H1 (cell line): ENCODE results near the gene UCP2. TPM values are rescaled to one million over a fixed set of nuclear protein-coding genes. Genes with fewer than 3 reads are reported as not detected.

ENCODE experiments used
- CTCF ChIA-PET: fragments of 300-600 bp; sonication (Branson Sonifier 250); formaldehyde crosslinking; loops from one replicate; lab custom pipeline; 2021; ENCODE audit not compliant: partially characterized antibody; lab: Charles Lee
- POLR2A ChIA-PET: fragments of 300-600 bp; sonication (Branson Sonifier 250); formaldehyde crosslinking; loops from one replicate; lab custom pipeline; 2021; ENCODE audit warnings: inconsistent platforms; ENCODE audit not compliant: partially characterized antibody; lab: Charles Lee
- DNase-seq, 2 experiments: peaks; one replicate each; pipeline versions ENCODE4 v3.0.0 to v3.0.0-alpha.2; 2010 to 2022; ENCODE audit warnings: low spot score in 2 of 2, low read depth in 1 of 2, mixed read lengths in 1 of 2
- FAIRE-seq: peaks from 2 replicates; lab custom pipeline; 2011; peaks lifted over from hg19 to GRCh38; lab: Jason Lieb, UNC
- H2AFZ ChIP-seq: 2 replicates; pipeline ENCODE4 v1.8.1; 2012; ENCODE audit warnings: low read length, inconsistent platforms
- H2AK5ac ChIP-seq: 2 replicates; pipeline ENCODE4 v1.6.1; 2013; ENCODE audit warnings: low read depth, low read length
- H2BK120ac ChIP-seq: replicated peaks from 2 replicates; pipeline ENCODE3; 2013; ENCODE audit warnings: low read depth, low read length, inconsistent platforms
- H2BK12ac ChIP-seq: 2 replicates; pipeline ENCODE4 v1.6.1; 2013; ENCODE audit warnings: low read depth, low read length
- H2BK15ac ChIP-seq: 2 replicates; pipeline ENCODE4 v1.6.1; 2013; ENCODE audit warnings: low read length
- H2BK20ac ChIP-seq: 2 replicates; pipeline ENCODE4 v1.6.1; 2013; ENCODE audit warnings: low read length
- H2BK5ac ChIP-seq: 2 replicates; pipeline ENCODE4 v1.6.1; 2013; ENCODE audit warnings: low read depth, low read length
- H3K14ac ChIP-seq: 2 replicates; pipeline ENCODE4 v1.6.1; 2013; ENCODE audit warnings: inconsistent platforms; ENCODE audit not compliant: insufficient read length
- H3K18ac ChIP-seq: 2 replicates; pipeline ENCODE4 v1.6.1; 2013; ENCODE audit warnings: low read length; ENCODE audit errors: extremely low read depth
- H3K23ac ChIP-seq: 2 replicates; pipeline ENCODE4 v1.6.1; 2013; ENCODE audit warnings: inconsistent platforms; ENCODE audit not compliant: insufficient read length
- H3K23me2 ChIP-seq: 2 replicates; pipeline ENCODE4 v1.6.1; 2013; ENCODE audit warnings: low read depth, low read length
- H3K27ac ChIP-seq: 2 replicates; pipeline ENCODE4 v1.6.1; 2011; ENCODE audit warnings: low read depth, low read length, inconsistent platforms
- H3K27me3 ChIP-seq, 4 experiments: replicated peaks in 1 of 4; 1 replicate in 1 of 4; 2 replicates in 3 of 4; pipeline versions ENCODE4 v1.6.1 to v1.8.1; 2011 to 2013; ENCODE audit warnings: low read length in 3 of 4, mild to moderate bottlenecking in 3 of 4, inconsistent platforms in 2 of 4, mixed read lengths in 2 of 4, moderate library complexity in 1 of 4; ENCODE audit not compliant: control insufficient read depth in 3 of 4, insufficient read depth in 3 of 4; ENCODE audit errors: extremely low read depth in 1 of 4
- H3K36me3 ChIP-seq, 4 experiments: 2 replicates each; pipeline versions ENCODE4 v1.6.1 to v1.8.1; 2011 to 2013; ENCODE audit warnings: mild to moderate bottlenecking in 4 of 4, low read length in 3 of 4, moderate library complexity in 2 of 4, control low read depth in 1 of 4, inconsistent platforms in 1 of 4; ENCODE audit not compliant: insufficient read depth in 4 of 4, control insufficient read depth in 2 of 4
- H3K4ac ChIP-seq: replicated peaks from 2 replicates; pipeline ENCODE3; 2013; ENCODE audit warnings: low read length, low read depth, mixed read lengths, inconsistent platforms; ENCODE audit not compliant: insufficient read length
- H3K4me1 ChIP-seq, 4 experiments: replicated peaks in 1 of 4; 1 replicate in 1 of 4; 2 replicates in 3 of 4; pipeline versions ENCODE4 v1.6.1 to v1.8.1; 2011 to 2013; ENCODE audit warnings: low read length in 3 of 4, inconsistent platforms in 2 of 4, mixed read lengths in 1 of 4; ENCODE audit not compliant: insufficient read depth in 4 of 4, control insufficient read depth in 3 of 4
- H3K4me2 ChIP-seq, 2 experiments: 2 replicates each; pipeline versions ENCODE4 v1.6.1 to v1.8.1; 2011 to 2013; ENCODE audit warnings: low read depth in 2 of 2, low read length in 2 of 2, control low read depth in 1 of 2, inconsistent platforms in 1 of 2, mild to moderate bottlenecking in 1 of 2; ENCODE audit not compliant: insufficient read depth in 1 of 2
- H3K4me3 ChIP-seq, 4 experiments: fragments of 200-600, 300-600 bp in 1 of 4; sonication (generic), shearing (Covaris generic), sonication (Bioruptor Twin) in 1 of 4; 2 replicates each; pipeline versions ENCODE4 v1.5.1 to v1.8.1; 2011 to 2016; ENCODE audit warnings: low read length in 4 of 4, low read depth in 3 of 4, control low read depth in 2 of 4, inconsistent platforms in 2 of 4, mild to moderate bottlenecking in 2 of 4, mixed read lengths in 1 of 4, moderate library complexity in 1 of 4; ENCODE audit not compliant: insufficient read depth in 2 of 4; ENCODE audit errors: extremely low read depth in 1 of 4
- H3K56ac ChIP-seq: replicated peaks from 2 replicates; pipeline ENCODE3; 2013; ENCODE audit warnings: low read depth, mild to moderate bottlenecking, mixed read lengths, low read length, inconsistent platforms; ENCODE audit not compliant: insufficient read length
- H3K79me1 ChIP-seq: 2 replicates; pipeline ENCODE4 v1.6.1; 2013; ENCODE audit warnings: low read depth, low read length, control low read depth
- H3K79me2 ChIP-seq, 2 experiments: 2 replicates each; pipeline versions ENCODE4 v1.6.1 to v1.8.1; 2012 to 2013; ENCODE audit warnings: low read length in 2 of 2, mild to moderate bottlenecking in 2 of 2, inconsistent platforms in 1 of 2; ENCODE audit not compliant: insufficient read depth in 2 of 2, control insufficient read depth in 1 of 2
- H3K9ac ChIP-seq, 4 experiments: replicated peaks in 1 of 4; 1 replicate in 1 of 4; 2 replicates in 3 of 4; pipeline versions ENCODE4 v1.6.1 to v1.8.1; 2011 to 2013; ENCODE audit warnings: low read depth in 3 of 4, low read length in 3 of 4, control low read depth in 2 of 4, mild to moderate bottlenecking in 2 of 4, moderate library complexity in 2 of 4, inconsistent platforms in 1 of 4; ENCODE audit errors: extremely low read depth in 1 of 4
- H3K9me3 ChIP-seq, 2 experiments: 2 replicates each; pipeline versions ENCODE4 v1.6.1 to v1.8.1; 2012 to 2013; ENCODE audit warnings: mild to moderate bottlenecking in 2 of 2, moderate library complexity in 2 of 2, control low read depth in 1 of 2, inconsistent platforms in 1 of 2, low read depth in 1 of 2, low read length in 1 of 2, mixed read lengths in 1 of 2; ENCODE audit not compliant: insufficient read depth in 2 of 2
- H4K20me1 ChIP-seq, 2 experiments: replicated peaks in 1 of 2; 2 replicates each; pipeline versions ENCODE3 to v1.8.1; 2011 to 2013; ENCODE audit warnings: inconsistent platforms in 2 of 2, low read length in 2 of 2, mild to moderate bottlenecking in 1 of 2; ENCODE audit not compliant: insufficient read depth in 2 of 2, control insufficient read depth in 1 of 2
- H4K5ac ChIP-seq: 2 replicates; pipeline ENCODE4 v1.6.1; 2013; ENCODE audit warnings: low read length, low read depth, mixed read lengths, inconsistent platforms; ENCODE audit not compliant: insufficient read length
- H4K8ac ChIP-seq: 2 replicates; pipeline ENCODE4 v1.8.0; 2013; ENCODE audit warnings: mild to moderate bottlenecking, moderate library complexity, low read length, inconsistent platforms; ENCODE audit not compliant: insufficient read depth; ENCODE audit errors: extremely low read depth
- H4K91ac ChIP-seq: replicated peaks from 2 replicates; pipeline ENCODE3; 2013; ENCODE audit warnings: low read length, mixed read lengths, inconsistent platforms; ENCODE audit not compliant: insufficient read length
- BCL11A ChIP-seq, 2 experiments: IDR thresholded peaks; one replicate each; pipeline ENCODE4 v1.6.1; 2011; ENCODE audit warnings: low read depth in 2 of 2, low read length in 2 of 2, mild to moderate bottlenecking in 2 of 2
- CBX5 ChIP-seq: fragments of 300-800, 300-1000 bp; sonication (generic); IDR thresholded peaks from 2 replicates; pipeline ENCODE4 v1.7.1; 2016; ENCODE audit warnings: antibody characterized with exemption, low read length, low read depth
- CEBPB ChIP-seq: IDR thresholded peaks from 2 replicates; pipeline ENCODE4 v1.6.1; 2012; ENCODE audit warnings: low read depth, low read length
- EP300 ChIP-seq, 2 experiments: IDR thresholded peaks; 1 replicate in 1 of 2; 2 replicates in 1 of 2; pipeline ENCODE4 v1.6.1; 2011 to 2012; ENCODE audit warnings: low read depth in 2 of 2, low read length in 2 of 2, mild to moderate bottlenecking in 2 of 2, borderline replicate concordance in 1 of 2, inconsistent platforms in 1 of 2, moderate library complexity in 1 of 2
- EZH2 ChIP-seq: fragments of 200-600 bp; sonication (generic); IDR thresholded peaks from 2 replicates; pipeline ENCODE4 v1.7.1; 2012; ENCODE audit warnings: low read depth, mild to moderate bottlenecking, moderate library complexity, low read length, inconsistent platforms; ENCODE audit not compliant: severe bottlenecking
- HDAC6 ChIP-seq: IDR thresholded peaks from one replicate; pipeline ENCODE4 v1.7.1; 2012; ENCODE audit warnings: low read depth, mild to moderate bottlenecking, inconsistent platforms, low read length, moderate library complexity
- KDM1A ChIP-seq: fragments of 200-600, 300-600 bp; sonication (generic); IDR thresholded peaks from 2 replicates; pipeline ENCODE4 v1.7.1; 2016; ENCODE audit warnings: mild to moderate bottlenecking, low read length, borderline replicate concordance
- KDM4A ChIP-seq: IDR thresholded peaks from one replicate; pipeline ENCODE4 v1.7.1; 2012; ENCODE audit warnings: low read depth, mild to moderate bottlenecking, moderate library complexity, low read length, inconsistent platforms; ENCODE audit not compliant: severe bottlenecking
- NRF1 ChIP-seq: IDR thresholded peaks from 2 replicates; pipeline ENCODE4 v1.6.1; 2011; ENCODE audit warnings: mild to moderate bottlenecking, low read depth, low read length, improper control_type of control experiment
- POU5F1 ChIP-seq: IDR thresholded peaks from 2 replicates; pipeline ENCODE4 v1.6.1; 2011; ENCODE audit warnings: low read depth, mild to moderate bottlenecking, low read length, moderate library complexity
- SIN3A ChIP-seq, 2 experiments: IDR thresholded peaks in 1 of 2; conservative IDR thresholded peaks in 1 of 2; 2 replicates each; pipeline ENCODE4 v1.6.1; 2011 to 2012; ENCODE audit warnings: low read length in 2 of 2, improper control_type of control experiment in 1 of 2, low read depth in 1 of 2, mild to moderate bottlenecking in 1 of 2
- SP1 ChIP-seq: IDR thresholded peaks from 2 replicates; pipeline ENCODE4 v1.6.1; 2011; ENCODE audit warnings: low read depth, low read length
- SRF ChIP-seq: IDR thresholded peaks from 2 replicates; pipeline ENCODE4 v1.6.1; 2011; ENCODE audit warnings: mild to moderate bottlenecking, low read depth, low read length, moderate library complexity
- TBP ChIP-seq: IDR thresholded peaks from 2 replicates; pipeline ENCODE4 v1.6.1; 2011; ENCODE audit warnings: low read depth, low read length, improper control_type of control experiment
- WGBS, 2 experiments: shearing (Covaris generic) in 1 of 2; methylation state at CpG; one replicate each; pipeline versions ENCODE4 v1.1.6 to v1.1.7; 2013 to 2015; ENCODE audit warnings: low lambda C conversion rate in 2 of 2, mixed read lengths in 2 of 2, inconsistent platforms in 1 of 2, low coverage in 1 of 2, missing lambda C conversion rate in 1 of 2; ENCODE audit not compliant: insufficient replicate concordance in 2 of 2, insufficient coverage in 1 of 2, insufficient read length in 1 of 2; ENCODE audit errors: extremely low coverage in 1 of 2, missing lambda C conversion rate in 1 of 2; 5-methylcytosine and 5-hydroxymethylcytosine counted together
- polyA plus RNA-seq, 7 experiments: library from polyadenylated mRNA; depleted of rRNA in 3 of 7; stranded (reverse) in 5 of 7; unstranded in 2 of 7; fragments of >200 nt in 5 of 7; fragments of 200-250 nt in 2 of 7; gene quantifications; 1 replicate in 5 of 7; 2 replicates in 1 of 7; 4 replicates in 1 of 7; pipeline versions ENCODE4 v1.2.1 to v1.2.3, GENCODE V29; 2011 to 2013; ENCODE audit warnings: missing spikeins in 2 of 7, mixed read lengths in 2 of 7
- total RNA-seq: library from RNA; stranded (reverse); fragmentation: NEBNext Ultra II Directional; extraction: Animal tissue kit (Norgen Biotek cat#: 25700); gene quantifications from 2 replicates; pipeline ENCODE4 v1.2.1, GENCODE V29; 2021

UCP2 gene
- total and polyA plus RNA-seq, 2 of the 8 experiments (the other 6 are each of a cell fraction or from before 2014, with no cell fraction given) = 46.2 to 55.2 TPM

GRCh38 chr11:74025467-74026166, 43.0 kb upstream of the UCP2 start:
- no peak overlapping the region for H4K91ac ChIP-seq
- FAIRE-seq (no peak), DNase-seq (no peak)
- no peak overlapping the region for H2BK15ac ChIP-seq
- H3K4me2 ChIP-seq = no peak overlapping the region
- no peak overlapping the region for H2AFZ ChIP-seq
- no peak overlapping the region for H3K27ac ChIP-seq
- no peaks in the 10 kb centered on the region for H3K4me1 ChIP-seq
- H2BK12ac ChIP-seq = no peak overlapping the region
- H3K79me1 ChIP-seq = no peaks in the 10 kb centered on the region
- no peak overlapping the region for H2AK5ac ChIP-seq
- H3K4ac ChIP-seq = no peak overlapping the region
- peaks cover 0 to 3% (median 0%) of the 10 kb centered on the region in 4 experiments; a peak in 2 of 8 replicates for H3K36me3 ChIP-seq
- no peak overlapping the region for H2BK120ac ChIP-seq
- POLR2A ChIA-PET = no interaction called here
- no peak overlapping the region for H3K23ac ChIP-seq
- no peak overlapping the region for H3K56ac ChIP-seq
- H3K79me2 ChIP-seq = no peaks in the 10 kb centered on the region
- no peak overlapping the region for H3K9ac ChIP-seq
- H3K23me2 ChIP-seq = no peaks in the 10 kb centered on the region; the same call in 1 of the 2 replicates
- H3K4me3 ChIP-seq = no peak overlapping the region
- no peak overlapping the region for H2BK20ac ChIP-seq
- no peaks in the 10 kb centered on the region for H3K9me3 ChIP-seq
- no peak overlapping the region for H4K5ac ChIP-seq
- H3K27me3 ChIP-seq = no peaks in the 10 kb centered on the region
- 86% methylated on average over 7 of the region's 7 CpGs; no CpG with 5 or more reads in 1 of the 2 experiments for WGBS, 2 experiments
- H4K20me1 ChIP-seq = no peaks in the 10 kb centered on the region
- H3K18ac ChIP-seq = no peak overlapping the region
- H3K14ac ChIP-seq = no peak overlapping the region
- CTCF ChIA-PET = no interaction called here
- H4K8ac ChIP-seq = no peak overlapping the region
- H2BK5ac ChIP-seq = no peak overlapping the region
- TF ChIP-seq CBX5 (no peak), BCL11A (IDR thresholded peaks at IDR 0.05; ENCODE audit: low read depth in 2 of 2, low read length in 2 of 2) (no peak), CEBPB (no peak), HDAC6 (no peak), KDM1A (no peak), EP300 (IDR thresholded peaks at IDR 0.05; ENCODE audit: borderline replicate concordance in 1 of 2, low read depth in 2 of 2, low read length in 2 of 2) (no peak), SIN3A (conservative IDR thresholded peaks at IDR 0.05 in 1 of 2, IDR thresholded peaks at IDR 0.05 in 1 of 2; ENCODE audit: low read depth in 1 of 2, low read length in 2 of 2) (no peak), SRF (no peak), NRF1 (no peak), EZH2 (no peak), TBP (no peak), KDM4A (no peak), SP1 (no peak), POU5F1 (no peak)
